ENCODE results near the gene FGD5. TPM values are rescaled to one million over a fixed set of nuclear protein-coding genes. Genes with fewer than 3 reads are reported as not detected.

Gene FGD5
- total and polyA plus RNA-seq, 9 of the 15 experiments (the other 6 are each of a cell fraction or from before 2014, with no cell fraction given) = 0.18 TPM; not detected in 8

DNA sequence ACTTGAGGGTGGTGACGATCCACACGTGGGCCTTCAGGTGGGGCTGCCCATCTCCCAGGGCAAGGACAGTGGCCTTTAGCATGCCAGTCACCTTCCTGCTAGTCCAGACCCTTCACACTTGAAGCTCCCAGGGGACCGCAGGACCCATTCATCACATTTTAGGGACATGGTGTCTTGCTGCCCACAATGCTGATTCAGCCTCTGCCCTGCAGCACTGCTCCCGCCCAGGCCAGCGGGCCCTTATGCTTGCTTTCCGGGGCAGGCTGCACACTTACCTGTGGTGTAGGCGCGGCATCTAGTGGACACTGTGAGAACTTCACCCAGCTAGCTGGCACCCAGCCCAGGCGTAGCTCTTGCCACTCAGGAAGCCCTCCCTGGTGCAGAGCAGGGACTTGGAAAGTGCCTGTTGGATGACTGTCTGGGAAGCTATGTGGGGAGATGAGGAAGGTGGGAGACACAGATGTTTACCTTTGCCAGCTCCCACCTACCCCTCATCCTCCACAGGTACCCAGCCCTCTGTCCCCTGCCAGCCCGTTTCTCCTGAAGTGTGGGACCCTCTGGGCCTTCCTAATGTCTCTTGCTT is 102.4 kb downstream of the FGD5 start (continued):
- no peak for TF ChIP-seq GATAD2B (IDR thresholded peaks at IDR 0.05; ENCODE audit: borderline replicate concordance)
- no peak for TF ChIP-seq PHF8 (IDR thresholded peaks at IDR 0.05; ENCODE audit: borderline replicate concordance, low read length)
- TF ChIP-seq, protein P1, sequence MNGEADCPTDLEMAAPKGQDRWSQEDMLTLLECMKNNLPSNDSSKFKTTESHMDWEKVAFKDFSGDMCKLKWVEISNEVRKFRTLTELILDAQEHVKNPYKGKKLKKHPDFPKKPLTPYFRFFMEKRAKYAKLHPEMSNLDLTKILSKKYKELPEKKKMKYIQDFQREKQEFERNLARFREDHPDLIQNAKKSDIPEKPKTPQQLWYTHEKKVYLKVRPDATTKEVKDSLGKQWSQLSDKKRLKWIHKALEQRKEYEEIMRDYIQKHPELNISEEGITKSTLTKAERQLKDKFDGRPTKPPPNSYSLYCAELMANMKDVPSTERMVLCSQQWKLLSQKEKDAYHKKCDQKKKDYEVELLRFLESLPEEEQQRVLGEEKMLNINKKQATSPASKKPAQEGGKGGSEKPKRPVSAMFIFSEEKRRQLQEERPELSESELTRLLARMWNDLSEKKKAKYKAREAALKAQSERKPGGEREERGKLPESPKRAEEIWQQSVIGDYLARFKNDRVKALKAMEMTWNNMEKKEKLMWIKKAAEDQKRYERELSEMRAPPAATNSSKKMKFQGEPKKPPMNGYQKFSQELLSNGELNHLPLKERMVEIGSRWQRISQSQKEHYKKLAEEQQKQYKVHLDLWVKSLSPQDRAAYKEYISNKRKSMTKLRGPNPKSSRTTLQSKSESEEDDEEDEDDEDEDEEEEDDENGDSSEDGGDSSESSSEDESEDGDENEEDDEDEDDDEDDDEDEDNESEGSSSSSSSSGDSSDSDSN (IDR thresholded peaks at IDR 0.05; ENCODE audit: borderline replicate concordance in 1 of 2, low read depth in 2 of 2, low read length in 2 of 2) = no peak
- no peak for TF ChIP-seq CSDE1 (IDR thresholded peaks at IDR 0.05)
- no peak for TF ChIP-seq ZNF717 (CRISPR knock-in tag; IDR thresholded peaks at IDR 0.05)
- no peak for TF ChIP-seq ZFX (CRISPR knock-in tag; IDR thresholded peaks at IDR 0.05)
- no peak for TF ChIP-seq CREBBP (IDR thresholded peaks at IDR 0.05; ENCODE audit: low read depth, low read length)
- no peak for TF ChIP-seq ZNF583 (CRISPR knock-in tag; IDR thresholded peaks at IDR 0.05)
- no peak for TF ChIP-seq MBD2 (IDR thresholded peaks at IDR 0.05; ENCODE audit: borderline replicate concordance, low read depth)
- TF ChIP-seq, protein P2, sequence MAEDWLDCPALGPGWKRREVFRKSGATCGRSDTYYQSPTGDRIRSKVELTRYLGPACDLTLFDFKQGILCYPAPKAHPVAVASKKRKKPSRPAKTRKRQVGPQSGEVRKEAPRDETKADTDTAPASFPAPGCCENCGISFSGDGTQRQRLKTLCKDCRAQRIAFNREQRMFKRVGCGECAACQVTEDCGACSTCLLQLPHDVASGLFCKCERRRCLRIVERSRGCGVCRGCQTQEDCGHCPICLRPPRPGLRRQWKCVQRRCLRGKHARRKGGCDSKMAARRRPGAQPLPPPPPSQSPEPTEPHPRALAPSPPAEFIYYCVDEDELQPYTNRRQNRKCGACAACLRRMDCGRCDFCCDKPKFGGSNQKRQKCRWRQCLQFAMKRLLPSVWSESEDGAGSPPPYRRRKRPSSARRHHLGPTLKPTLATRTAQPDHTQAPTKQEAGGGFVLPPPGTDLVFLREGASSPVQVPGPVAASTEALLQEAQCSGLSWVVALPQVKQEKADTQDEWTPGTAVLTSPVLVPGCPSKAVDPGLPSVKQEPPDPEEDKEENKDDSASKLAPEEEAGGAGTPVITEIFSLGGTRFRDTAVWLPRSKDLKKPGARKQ (CRISPR knock-in tag; IDR thresholded peaks at IDR 0.05) = no peak
- peak; percentile 99 for TF ChIP-seq NFIC (IDR thresholded peaks at IDR 0.05)
- TF ChIP-seq SRSF7 (optimal IDR thresholded peaks at IDR 0.05; ENCODE audit: low read depth, low read length) = no peak
- no peak for TF ChIP-seq NFE2L1 (tag; IDR thresholded peaks at IDR 0.05; ENCODE audit: borderline replicate concordance, low read depth)
- TF ChIP-seq TAF15 (IDR thresholded peaks at IDR 0.05; ENCODE audit: low read depth, low read length) = no peak
- TF ChIP-seq, protein P3, sequence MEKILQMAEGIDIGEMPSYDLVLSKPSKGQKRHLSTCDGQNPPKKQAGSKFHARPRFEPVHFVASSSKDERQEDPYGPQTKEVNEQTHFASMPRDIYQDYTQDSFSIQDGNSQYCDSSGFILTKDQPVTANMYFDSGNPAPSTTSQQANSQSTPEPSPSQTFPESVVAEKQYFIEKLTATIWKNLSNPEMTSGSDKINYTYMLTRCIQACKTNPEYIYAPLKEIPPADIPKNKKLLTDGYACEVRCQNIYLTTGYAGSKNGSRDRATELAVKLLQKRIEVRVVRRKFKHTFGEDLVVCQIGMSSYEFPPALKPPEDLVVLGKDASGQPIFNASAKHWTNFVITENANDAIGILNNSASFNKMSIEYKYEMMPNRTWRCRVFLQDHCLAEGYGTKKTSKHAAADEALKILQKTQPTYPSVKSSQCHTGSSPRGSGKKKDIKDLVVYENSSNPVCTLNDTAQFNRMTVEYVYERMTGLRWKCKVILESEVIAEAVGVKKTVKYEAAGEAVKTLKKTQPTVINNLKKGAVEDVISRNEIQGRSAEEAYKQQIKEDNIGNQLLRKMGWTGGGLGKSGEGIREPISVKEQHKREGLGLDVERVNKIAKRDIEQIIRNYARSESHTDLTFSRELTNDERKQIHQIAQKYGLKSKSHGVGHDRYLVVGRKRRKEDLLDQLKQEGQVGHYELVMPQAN (IDR thresholded peaks at IDR 0.05; ENCODE audit: borderline replicate concordance) = no peak
- no peak for TF ChIP-seq BCL6 (CRISPR knock-in tag; IDR thresholded peaks at IDR 0.05)
- no peak; the same call in 1 of the 2 replicates for TF ChIP-seq MAFF (IDR thresholded peaks at IDR 0.05; ENCODE audit: low read length)
- TF ChIP-seq SRSF3 (IDR thresholded peaks at IDR 0.05; ENCODE audit: insufficient read depth, low read length) = no peak
- TF ChIP-seq HDGF (IDR thresholded peaks at IDR 0.05) = no peak
- peak; percentile 63; the same call in 1 of the 2 replicates for TF ChIP-seq MYNN (IDR thresholded peaks at IDR 0.05)
- no peak for TF ChIP-seq MYNN (CRISPR knock-in tag; IDR thresholded peaks at IDR 0.05)
- TF ChIP-seq, protein P4, sequence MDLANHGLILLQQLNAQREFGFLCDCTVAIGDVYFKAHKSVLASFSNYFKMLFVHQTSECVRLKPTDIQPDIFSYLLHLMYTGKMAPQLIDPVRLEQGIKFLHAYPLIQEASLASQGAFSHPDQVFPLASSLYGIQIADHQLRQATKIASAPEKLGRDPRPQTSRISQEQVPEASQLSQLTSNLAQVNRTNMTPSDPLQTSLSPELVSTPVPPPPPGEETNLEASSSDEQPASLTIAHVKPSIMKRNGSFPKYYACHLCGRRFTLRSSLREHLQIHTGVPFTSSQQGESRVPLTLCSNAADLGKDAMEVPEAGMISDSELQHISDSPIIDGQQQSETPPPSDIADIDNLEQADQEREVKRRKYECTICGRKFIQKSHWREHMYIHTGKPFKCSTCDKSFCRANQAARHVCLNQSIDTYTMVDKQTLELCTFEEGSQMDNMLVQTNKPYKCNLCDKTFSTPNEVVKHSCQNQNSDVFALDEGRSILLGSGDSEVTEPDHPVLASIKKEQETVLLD (IDR thresholded peaks at IDR 0.05) = no peak

Measured in K562 (cell line).